HPDE6-E6E7 (cell line): Measurements from ENCODE around the gene LUZP2.
"Not testable (repeated sequence)": the region's sequence is repeated elsewhere in the genome, so short reads cannot be mapped to it uniquely, and the experiment has no call there.

Experiments
- DNase-seq: peaks from one replicate; pipeline ENCODE4 v3.0.0; 2011; ENCODE audit warnings: missing footprints; ENCODE audit errors: extremely low spot score

Gene LUZP2

DNA sequence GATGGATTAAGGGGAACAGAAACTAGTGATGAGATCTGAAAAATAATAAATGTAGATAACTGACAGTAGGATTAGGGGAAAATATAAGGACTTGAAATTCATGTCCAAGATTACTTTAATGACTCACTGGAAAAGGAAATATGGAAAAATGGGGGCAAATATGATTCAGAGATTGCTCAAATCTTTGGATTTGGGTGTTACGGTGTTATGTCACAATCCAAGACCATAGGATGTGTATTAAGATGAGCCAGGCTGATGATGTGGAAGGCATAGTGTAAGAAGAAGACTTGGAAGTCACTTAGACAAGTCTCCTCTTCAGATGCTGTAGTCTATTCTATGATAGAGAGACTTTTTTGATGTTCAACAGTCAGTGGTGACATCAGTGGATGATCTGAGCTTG is 323.7 kb downstream of the LUZP2 start:
- no peak for DNase-seq

DNA sequence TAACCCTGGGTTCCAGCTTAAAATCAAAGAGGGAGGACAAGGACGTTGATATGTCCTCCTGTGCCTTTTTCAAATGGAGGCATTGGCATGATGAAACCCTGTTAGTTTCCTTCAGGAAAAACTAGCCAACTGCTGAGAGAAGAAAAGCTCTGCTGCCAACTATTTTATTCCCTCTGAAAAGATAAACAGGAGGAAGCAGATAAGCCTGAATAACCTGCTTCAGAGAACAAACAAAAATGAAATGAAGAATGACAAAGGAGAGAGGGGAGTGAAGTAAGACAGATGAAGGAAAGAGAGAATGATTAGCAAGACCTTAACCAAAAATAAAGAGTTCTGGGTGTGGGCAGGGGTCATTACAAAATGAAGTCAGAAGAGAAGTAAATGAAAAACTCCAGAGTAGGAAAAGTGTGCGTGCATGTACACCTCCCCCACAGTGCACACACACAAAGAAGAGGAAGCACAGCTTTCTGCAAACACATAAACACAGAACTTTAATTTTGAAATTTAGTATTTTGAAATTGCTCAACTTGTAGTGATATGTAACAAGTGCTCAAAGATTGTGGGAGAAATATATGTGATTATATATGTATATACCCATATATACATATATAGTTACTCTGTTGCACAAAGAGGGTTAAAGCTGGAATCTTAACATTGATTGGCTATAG is 332.2 kb downstream of the LUZP2 start:
- DNase-seq: peak; percentile 0

DNA sequence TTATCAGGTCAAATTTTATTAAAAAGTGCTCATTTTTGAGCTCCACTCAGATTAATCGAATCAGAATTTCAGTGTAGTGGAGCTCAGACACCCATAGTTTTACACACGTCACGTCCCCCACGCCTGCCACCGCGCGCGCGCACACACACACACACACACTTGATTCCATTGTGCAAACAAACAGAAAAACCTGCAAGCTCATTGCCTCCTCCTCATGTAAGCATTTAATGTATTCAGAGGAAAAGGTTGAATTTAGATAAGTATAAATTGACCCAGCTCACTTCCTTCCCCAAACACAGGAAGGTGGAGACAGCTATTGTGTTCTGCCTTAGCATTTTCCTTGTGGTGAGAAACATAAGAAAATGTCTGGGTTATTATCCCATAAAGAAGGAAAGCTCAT is 336.7 kb downstream of the LUZP2 start:
- no peak for DNase-seq

DNA sequence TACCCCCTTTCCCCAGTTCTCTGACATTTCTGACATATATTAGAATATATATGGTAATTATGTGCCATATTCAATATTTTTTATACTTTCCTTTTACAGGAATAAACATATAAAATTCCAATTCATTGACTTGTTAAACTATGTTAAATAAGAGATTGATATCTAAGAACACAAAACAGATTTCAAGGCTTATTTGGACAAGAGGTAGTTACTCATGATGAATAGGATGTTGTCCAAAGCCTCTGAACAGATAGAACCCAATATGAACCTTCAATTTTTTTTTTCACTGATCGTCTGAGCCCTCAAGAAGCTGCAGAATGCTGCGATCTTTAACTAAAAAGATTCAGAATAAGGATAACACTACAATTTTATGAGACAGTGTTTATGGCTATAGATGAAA is 340.3 kb downstream of the LUZP2 start:
- DNase-seq: no peak

DNA sequence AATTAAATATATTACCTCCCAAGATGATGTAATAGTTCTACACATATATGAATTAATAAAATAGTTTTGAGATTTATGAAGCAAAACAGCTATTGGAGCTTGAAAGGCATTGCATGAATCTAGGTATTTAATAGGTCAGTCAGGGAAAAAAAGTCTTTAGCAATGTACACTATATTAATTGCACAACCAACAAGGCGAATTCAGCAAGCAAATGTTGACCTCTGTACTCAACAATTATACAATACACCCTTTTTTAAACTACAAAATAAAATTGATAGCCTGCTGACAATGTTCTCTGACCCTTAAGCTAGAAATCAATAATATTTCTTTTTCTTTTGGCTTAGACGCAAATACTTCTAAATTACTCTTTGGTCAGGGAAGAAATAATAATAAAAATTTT is 345.5 kb downstream of the LUZP2 start:
- DNase-seq: no peak

DNA sequence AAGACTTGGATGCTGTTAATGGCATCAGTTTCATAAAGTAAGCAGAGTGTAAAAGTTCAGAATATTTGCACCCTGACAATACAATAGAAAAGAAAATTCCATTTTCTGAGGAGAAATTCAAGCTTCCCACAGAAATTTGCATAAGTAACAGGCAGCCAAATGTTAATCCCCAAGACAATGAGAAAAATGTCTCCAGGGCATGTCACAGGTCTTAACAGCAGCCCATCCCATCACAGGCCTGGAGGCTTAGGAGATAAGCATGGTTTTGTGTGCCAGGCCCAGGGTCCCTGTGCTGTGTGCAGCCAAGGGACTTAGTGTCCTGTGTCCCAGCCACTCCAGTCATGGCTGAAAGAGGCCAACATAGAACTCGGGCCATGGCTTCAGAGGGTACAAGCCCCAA is 347.6 kb downstream of the LUZP2 start:
- no peak for DNase-seq

DNA sequence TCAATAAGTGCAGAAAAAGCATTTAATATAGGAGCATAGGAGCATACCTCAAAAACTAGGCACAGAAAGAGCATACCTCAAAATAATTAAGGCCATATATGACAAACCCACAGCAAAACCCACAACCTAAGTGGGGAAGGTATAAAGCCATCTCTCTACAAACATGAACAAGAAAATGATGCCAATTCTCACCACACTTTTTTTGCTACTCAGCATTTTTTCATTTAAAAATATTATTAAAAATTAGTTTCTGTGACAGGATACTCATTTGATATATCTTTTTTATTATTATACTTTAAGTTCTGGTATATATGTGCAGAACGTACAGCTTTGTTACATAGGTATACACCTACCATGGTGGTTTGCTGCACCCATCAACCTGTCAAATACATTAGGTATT is 352.0 kb downstream of the LUZP2 start:
- DNase-seq: no peak

DNA sequence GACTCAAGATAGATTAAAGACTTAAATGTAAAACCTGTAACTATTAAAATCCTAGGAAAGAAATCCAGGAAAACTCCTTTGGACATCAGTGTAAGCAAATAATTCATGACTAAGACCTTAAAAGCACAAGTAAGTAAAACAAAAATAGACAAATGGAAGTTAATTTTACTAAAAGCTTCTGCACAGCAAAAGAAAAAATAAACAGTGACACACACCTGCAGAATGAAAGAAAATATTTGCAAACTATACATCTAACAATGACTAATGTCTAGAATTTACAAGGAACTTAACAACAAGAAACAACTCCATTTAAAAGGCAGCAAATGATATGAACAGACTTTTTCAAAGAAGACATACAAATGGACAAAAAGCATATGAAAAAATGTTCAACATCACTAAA is 359.1 kb downstream of the LUZP2 start:
- DNase-seq: no peak

DNA sequence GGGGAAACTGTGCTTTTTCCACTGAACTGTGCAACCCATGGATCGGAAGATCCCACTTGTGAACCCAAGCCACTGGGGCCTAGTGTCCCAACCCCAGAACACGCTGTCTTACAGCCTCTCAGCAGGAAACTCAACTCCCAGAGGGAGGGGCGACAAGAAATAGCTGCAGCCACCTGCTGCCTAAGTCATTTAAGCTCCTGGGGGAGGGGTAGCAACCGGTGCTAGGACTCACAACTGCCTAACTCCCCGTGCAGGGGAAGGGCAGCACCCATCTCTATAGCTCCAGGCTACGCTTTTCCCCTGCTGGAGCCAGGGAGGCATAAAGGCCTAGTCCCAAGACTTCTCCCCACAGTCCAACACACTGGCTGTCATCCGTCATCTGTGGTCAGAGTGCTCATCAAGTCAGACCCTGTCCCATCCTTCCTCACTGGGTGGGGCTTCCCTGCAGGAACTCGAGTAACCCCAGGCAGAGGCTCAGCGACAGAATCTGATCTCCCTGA is 363.0 kb downstream of the LUZP2 start:
- no peak for DNase-seq

DNA sequence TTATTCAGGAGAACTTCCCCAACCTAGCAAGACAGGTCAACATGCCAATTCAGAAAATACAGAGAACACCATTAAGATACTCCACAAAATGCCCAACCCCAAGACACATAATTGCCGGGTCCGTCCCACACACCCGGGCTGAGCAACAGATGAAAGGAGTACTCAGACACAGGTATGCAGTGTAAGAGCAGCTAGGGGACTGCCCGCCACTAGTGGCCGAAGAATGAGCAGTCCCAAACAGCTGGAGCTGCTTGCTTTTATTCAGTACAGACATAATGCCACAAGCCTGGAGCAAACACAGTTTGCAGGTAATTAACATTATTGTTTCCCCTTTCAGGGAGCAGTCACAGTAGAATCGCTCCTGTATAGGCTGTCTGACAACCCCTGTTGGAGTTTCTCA is 364.6 kb downstream of the LUZP2 start:
- DNase-seq: no peak

DNA sequence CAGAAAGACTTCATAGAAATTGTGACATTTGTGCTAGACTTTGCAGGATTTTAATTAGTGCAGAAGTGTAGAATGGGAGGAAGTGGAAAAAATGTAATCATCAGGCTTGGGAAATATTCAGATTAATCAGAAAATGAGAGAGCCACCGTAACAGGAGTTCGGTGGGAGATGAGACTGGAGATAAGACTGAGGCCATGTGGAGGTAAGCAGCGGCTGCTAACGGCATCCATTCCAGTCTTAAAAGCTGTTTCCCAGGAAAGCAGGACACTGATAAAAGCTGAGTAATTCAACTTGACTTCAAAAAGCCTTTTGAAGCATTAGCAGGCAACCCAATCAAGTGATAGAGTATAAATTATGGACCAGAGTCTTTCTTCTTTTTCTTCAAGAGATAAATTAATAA is 369.9 kb downstream of the LUZP2 start:
- no peak for DNase-seq

DNA sequence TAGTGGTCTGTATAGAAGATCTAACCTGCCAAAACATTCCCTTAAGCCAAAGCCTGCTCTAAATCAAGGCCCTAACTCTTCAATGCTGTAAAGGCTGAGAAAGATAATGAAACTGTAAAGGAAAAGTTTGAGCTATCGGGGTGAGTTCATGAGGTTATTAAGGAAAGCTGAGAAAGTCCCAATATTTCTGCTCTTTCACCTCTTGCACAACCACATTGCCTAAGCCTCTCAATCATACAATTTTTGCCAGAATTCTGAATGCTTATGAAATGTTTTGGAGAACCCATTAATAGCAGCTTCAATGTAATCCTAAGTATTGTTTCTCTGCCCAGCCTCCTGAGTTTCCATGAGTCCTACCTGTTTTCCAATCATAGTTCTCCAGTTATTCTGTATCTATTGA is 373.2 kb downstream of the LUZP2 start:
- no peak for DNase-seq

DNA sequence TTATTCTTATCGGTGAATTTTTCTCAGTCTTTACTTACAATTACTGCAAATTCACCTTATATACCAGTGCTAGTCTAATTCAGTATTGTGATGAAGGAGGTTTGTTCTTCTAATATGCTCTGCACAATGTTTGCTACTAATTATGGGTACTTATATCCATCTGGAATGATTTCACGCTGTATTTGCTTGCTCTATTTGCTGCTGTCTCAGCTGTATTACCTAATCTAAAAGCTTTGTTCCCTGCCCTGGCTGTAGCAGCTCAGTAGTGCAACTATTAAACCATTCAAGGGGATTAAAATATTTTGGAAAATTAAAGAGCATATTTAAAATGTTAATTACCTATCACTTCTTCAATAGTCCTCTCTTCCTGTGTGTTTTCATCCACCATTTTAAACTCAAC is 375.3 kb downstream of the LUZP2 start:
- DNase-seq: no peak

DNA sequence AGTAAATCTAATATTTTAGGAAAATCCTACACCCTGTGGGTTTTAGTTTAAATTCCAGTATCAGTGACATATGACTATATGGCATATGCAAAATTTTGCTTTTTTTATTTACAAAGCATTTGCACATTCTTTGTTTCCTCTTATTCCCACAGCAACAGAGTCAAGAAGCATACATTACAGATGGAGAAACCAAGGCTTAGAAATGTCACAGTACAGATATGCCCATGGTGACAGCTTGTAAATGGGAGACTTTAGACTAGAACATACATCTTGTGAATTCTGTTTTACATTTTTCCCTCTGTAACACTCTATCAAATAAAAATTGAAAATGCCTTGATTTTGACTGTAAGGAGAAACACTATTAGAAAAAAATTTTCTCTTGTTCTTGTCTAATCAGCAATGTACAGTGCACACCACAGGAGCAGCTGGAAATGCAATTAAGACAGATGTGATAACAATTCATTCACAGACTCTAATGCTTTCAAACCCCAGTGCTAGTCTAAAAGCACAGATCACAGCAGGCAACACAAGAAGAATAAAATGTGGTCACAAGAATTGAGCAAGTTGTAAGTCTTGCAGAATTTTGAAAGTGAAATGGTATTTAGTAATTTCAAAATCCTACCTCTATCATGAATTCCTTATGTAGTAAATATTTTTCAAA is 375.9 kb downstream of the LUZP2 start:
- no peak for DNase-seq

DNA sequence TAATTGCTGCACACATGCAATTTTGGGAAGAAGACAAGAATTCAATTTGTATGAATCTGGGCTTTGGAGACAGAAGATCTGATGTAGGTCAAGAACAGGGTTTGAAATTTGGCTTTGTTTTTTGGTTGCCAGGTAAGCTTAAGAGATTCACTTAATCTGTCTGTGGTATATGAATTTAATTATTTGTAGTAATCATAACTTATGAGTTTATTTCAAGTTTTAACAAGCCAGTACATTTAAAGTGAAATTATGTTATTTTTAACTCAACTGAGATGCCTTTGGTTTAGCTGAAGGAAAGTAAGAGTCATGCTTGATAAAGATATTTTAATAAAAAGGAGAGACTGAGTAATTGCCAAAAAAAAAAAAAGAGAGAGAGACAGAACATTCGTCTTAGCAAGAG is 384.1 kb downstream of the LUZP2 start:
- no peak for DNase-seq

DNA sequence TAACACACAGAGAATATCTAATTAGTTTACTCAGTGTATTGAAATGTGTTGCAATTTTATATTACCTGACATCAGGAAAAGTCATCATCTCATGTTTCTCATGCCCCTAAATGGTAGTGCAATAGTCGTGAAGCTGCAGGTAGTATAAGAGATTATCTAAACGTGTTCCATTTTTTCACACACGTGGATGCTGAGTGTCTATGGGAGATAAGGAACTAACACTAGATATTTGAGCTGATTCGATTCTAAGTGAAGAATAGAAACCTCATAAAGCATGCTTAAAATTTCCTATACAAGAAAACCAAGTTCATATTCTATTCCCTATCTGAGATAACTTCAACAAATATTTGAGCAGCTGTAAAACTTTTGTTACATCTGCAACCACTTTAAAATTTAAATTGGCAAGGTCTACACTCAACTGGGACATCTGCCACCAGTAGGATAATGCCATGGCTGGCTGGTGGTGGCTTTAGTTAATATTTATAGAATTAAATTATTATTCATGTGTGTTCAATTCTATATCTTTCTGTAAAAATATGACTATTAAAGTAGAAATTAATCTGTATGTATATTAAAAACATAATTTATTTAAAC is 388.8 kb downstream of the LUZP2 start:
- DNase-seq: no peak

DNA sequence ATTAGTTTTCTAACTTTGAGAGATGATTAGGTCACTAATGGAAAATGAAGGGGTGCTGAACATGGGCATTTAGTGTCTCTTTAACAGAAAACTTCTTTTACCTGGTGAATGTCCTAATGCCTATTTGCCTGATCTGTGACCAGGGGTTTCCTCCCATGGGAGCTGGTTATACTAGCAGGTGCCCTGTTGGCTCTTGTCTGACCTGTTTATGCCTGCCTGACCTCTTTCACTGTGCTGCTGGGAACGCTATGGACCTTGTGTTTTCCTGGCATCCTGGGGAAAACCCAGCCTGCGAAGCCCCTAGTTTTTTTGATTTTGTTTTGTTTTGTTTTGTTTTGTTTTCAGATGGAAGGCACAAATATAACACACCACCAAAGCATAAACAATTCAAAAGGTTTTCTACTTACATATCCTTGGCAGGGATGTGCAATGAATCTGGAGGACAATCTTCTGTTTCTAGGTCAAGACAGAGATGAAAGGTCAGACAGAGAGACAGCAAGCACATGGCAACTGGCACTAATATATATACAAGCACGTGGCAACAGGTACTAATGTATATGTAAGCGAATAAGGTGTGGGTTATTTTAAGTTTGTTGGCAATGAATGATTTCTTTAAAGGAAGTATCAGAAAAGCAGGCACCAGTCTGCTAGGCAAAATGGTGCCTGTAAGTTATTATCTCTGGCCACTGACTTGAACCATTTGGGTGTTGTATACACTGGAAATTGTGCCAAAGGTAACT is 390.2 kb downstream of the LUZP2 start:
- no peak for DNase-seq

DNA sequence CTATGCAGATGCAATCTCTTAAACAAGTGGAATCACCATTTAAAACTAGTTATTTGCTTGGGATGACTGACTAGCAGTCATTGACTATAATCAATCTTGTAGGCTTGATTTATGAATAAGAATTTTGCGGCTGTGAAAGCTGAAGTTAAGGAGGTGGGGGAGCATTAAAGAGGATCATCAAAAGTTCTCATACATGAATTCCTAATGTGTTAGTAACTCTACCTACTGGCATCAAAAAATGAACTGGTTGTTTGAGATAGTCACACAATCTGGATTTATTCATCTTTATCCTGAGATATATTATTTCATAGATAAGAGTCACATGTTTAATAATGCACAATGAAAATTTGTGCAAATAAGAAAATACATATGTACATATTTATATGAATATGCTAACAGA is 393.6 kb downstream of the LUZP2 start:
- DNase-seq: no peak

DNA sequence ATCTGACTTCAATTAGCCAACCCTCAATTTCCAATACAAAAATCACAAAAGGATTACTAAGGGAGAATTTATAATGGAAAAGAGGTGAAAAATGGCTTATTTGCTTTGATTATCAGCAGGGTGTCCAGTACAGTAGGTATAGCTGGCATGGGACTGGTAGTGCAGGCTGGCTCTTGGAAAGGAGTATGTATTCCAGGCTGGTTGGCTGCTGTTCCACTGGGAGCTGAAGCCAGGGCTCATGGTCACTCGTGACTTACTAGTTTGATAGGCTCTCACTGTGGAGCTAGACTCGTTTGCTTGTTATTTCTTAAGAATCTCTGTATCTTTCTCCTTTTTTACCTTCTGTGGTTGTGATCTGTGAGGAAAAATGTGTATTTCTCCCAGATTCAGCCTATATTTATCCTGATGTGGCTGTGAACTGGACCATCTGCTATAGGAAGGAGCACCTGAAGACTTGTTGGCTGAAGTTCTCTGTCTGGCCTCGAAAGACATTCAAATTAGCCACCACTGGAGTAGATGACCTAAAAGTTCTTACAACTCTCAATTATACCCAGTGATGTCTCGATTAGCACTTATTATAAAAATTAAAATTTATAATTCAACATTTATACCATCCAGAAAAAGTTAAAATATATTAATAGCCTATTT is 395.1 kb downstream of the LUZP2 start:
- DNase-seq: not testable (repeated sequence)

DNA sequence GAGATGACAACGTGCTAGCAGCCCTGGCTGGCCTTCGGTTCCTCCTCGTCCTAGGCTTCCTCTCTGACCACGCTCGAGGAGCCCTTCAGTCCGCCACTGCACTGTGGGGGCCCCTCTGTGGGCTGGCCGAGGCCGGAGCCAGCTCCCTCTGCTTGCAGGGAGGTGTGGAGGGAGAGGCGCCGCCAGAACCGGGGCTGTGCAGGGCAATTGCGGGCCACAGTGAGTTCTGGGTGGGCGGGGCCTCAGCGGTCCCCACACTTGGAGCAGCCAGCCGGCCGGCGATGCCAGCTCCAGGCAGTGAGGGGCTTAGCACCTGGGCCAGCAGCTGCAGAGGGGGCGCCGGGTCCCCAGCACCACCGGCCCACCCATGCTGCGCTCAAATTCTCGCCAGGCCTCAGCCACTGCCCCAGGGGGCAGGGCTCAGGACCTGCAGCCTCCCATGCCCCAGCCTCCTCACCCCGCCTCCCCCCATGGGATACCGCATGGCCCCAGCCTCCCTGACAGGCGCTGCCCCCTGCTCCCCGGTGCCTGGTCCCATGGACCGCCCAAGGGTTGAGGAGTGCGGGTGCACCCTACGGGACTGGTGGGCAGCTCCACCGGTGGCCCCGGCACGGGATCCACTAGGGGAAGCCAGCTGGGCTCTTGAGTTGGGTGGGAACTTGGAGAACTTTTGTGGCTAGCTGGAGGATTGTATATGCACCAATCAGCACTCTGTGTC is 399.4 kb downstream of the LUZP2 start:
- no peak for DNase-seq

DNA sequence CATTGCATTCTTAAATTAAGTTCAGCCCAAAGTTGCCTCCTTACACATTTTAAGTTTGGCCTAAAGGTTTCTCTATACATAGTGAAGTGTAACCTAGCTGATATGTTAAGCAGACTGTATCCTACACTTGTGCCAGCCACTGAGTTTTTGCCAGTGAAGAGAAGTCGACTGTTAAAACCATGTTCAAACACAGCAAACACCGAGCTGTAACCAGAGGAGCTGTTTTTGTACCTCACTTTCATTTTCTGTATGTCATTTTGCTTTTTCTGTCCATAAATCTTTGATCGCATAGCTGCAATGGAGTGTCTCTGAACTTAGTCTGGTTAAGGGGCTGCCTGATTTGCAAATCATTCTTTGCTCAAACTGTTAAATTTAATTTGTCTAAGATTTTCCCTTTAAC is 403.7 kb downstream of the LUZP2 start:
- DNase-seq: no peak
